ENCODE results near the gene COX8A.
A peak's percentile ranks its signal among the peaks of the same experiment; 100 is the strongest.
"Not testable (repeated sequence)": the region's sequence is repeated elsewhere in the genome, so short reads cannot be mapped to it uniquely, and the experiment has no call there.

The COX8A gene

GRCh38 chr11:63970902-63971301, 3.5 kb upstream of the COX8A start:
- DNase-seq = no peak

- not testable (repeated sequence) for DNase-seq
Measured at GRCh38 chr11:63973912-63974258, 535 bp upstream of the COX8A start.

GRCh38 chr11:63978551-63979239, 4.3 kb downstream of the COX8A start:
- DNase-seq = no peak

GRCh38 chr11:63979426-63979825, 5.0 kb downstream of the COX8A start:
- no peak for DNase-seq

- peak; percentile 83 for DNase-seq
Measured at GRCh38 chr11:63985812-63986155, 11.4 kb downstream of the COX8A start.

GRCh38 chr11:63986156-63986931, 11.9 kb downstream of the COX8A start, which contains the start of gene OTUB1:
TSS of gene OTUB1 (plus strand) at chr11:63986438. CDS start at chr11:63986457, 19 bp downstream.
- peak; percentile 95 for DNase-seq

- DNase-seq = no peak
Measured at GRCh38 chr11:63986932-63987513, 12.6 kb downstream of the COX8A start.

- no peak for DNase-seq
Measured at GRCh38 chr11:63991558-63991957, 17.1 kb downstream of the COX8A start.

- DNase-seq = no peak
Measured at GRCh38 chr11:63993100-63993499, 18.7 kb downstream of the COX8A start.

GRCh38 chr11:63993993-63994392, 19.6 kb downstream of the COX8A start:
- no peak for DNase-seq

GRCh38 chr11:63996512-63996911, 22.1 kb downstream of the COX8A start:
- DNase-seq = no peak

GRCh38 chr11:63997104-63997700, 22.8 kb downstream of the COX8A start:
- no peak for DNase-seq

- DNase-seq = no peak
Measured at GRCh38 chr11:63997801-63998337, 23.4 kb downstream of the COX8A start.

GRCh38 chr11:63998558-63999348, 24.3 kb downstream of the COX8A start:
- DNase-seq = no peak

- DNase-seq = peak; percentile 79
Measured at GRCh38 chr11:63999349-64000025, 25.1 kb downstream of the COX8A start.

GRCh38 chr11:64000026-64000739, 25.8 kb downstream of the COX8A start:
- peak; percentile 82 for DNase-seq

- no peak for DNase-seq
Measured at GRCh38 chr11:64000740-64001483, 26.5 kb downstream of the COX8A start.

- DNase-seq = no peak
Measured at GRCh38 chr11:64001484-64002420, 27.3 kb downstream of the COX8A start.
